Kidney (tissue), 14 donors: ENCODE measurements around the gene MYO7A. TPM values are rescaled to one million over a fixed set of nuclear protein-coding genes. Genes with fewer than 3 reads are reported as not detected.
A peak's percentile ranks its signal among the peaks of the same experiment; 100 is the strongest.

Experiments used
- DNase-seq, 5 donors: peaks; one replicate each; pipeline ENCODE4 v3.0.0-alpha.2; 2013 to 2020
- FAIRE-seq: peaks from 2 replicates; lab custom pipeline; 2012; peaks lifted over from hg19 to GRCh38; lab: Jason Lieb, UNC
- H3K27ac ChIP-seq, 2 donors: one replicate each; pipeline ENCODE4 v1.7.0; 2013; ENCODE audit warnings: low read depth in 2 of 2, low read length in 2 of 2, inconsistent platforms in 1 of 2
- H3K27me3 ChIP-seq: one replicate; pipeline ENCODE4 v1.7.1; 2013; ENCODE audit warnings: low read length, inconsistent platforms; ENCODE audit not compliant: control insufficient read depth, insufficient read depth
- H3K36me3 ChIP-seq, 3 donors: one replicate each; pipeline versions ENCODE4 v1.7.0 to v1.7.1; 2013; ENCODE audit warnings: low read length in 3 of 3, control low read depth in 1 of 3, inconsistent platforms in 1 of 3; ENCODE audit not compliant: insufficient read depth in 3 of 3, control insufficient read depth in 2 of 3
- H3K4me1 ChIP-seq, 3 donors: one replicate each; pipeline versions ENCODE4 v1.7.0 to v1.7.1; 2013; ENCODE audit warnings: low read length in 3 of 3, inconsistent platforms in 1 of 3, low read depth in 1 of 3; ENCODE audit not compliant: control insufficient read depth in 2 of 3, insufficient read depth in 2 of 3
- H3K4me3 ChIP-seq, 3 donors: one replicate each; pipeline versions ENCODE4 v1.7.0 to v1.8.1; 2013; ENCODE audit warnings: low read length in 3 of 3, control low read depth in 1 of 3, inconsistent platforms in 1 of 3
- H3K9ac ChIP-seq, 3 donors: one replicate each; pipeline versions ENCODE4 v1.7.0 to v1.7.1; 2013; ENCODE audit warnings: low read length in 3 of 3, control low read depth in 1 of 3, inconsistent platforms in 1 of 3
- H3K9me3 ChIP-seq, 3 donors: one replicate each; pipeline versions ENCODE4 v1.7.0 to v1.7.1; 2013; ENCODE audit warnings: low read length in 3 of 3, control low read depth in 1 of 3, inconsistent platforms in 1 of 3; ENCODE audit not compliant: control insufficient read depth in 2 of 3, insufficient read depth in 1 of 3
- CTCF ChIP-seq: IDR thresholded peaks from 3 replicates; pipeline ENCODE4 v1.5.1; 2012; ENCODE audit warnings: mild to moderate bottlenecking, moderate library complexity, borderline replicate concordance; ENCODE audit not compliant: insufficient read depth; ENCODE audit errors: extremely low read depth
- intact Hi-C: fragments of 100-400 bp; cut with DNase I; formaldehyde crosslinking; loops from one replicate; pipeline ENCODE4 v1.11.1; 2022
- polyA plus RNA-seq: library from polyadenylated mRNA; stranded (reverse); fragments of 350-450 nt; fragmentation: Illumina TruSeq; extraction: RNeasy Lipid Tissue Mini Kit (QIAGEN cat#74804); gene quantifications from one replicate; pipeline ENCODE4 v1.2.3, GENCODE V29; 2014; ENCODE audit warnings: low read depth, low replicate concordance; ENCODE audit not compliant: insufficient read depth
- total RNA-seq: library from RNA; stranded (reverse); fragmentation: NEBNext Ultra II Directional; extraction: Animal tissue kit (Norgen Biotek cat#: 25700); gene quantifications from one replicate; pipeline ENCODE4 v1.2.1, GENCODE V29; 2021
- donor health status: control.
- donor health status: control.
- donor health status: control.
- donor health status: control.
- donor health status: control.
- donor health status: DM: yes; HTN: yes; CAD: no.
- donor health status: Normal renal cell carcinoma (clear cell type).

Gene MYO7A
- total and polyA plus RNA-seq, 2 donors from 2014 or later = 6.1 to 10.7 TPM

GRCh38 chr11:77155082-77155475 is 27.0 kb downstream of the MYO7A start:
- intact Hi-C loops = no loop called here
- Histone ChIP-seq H3K4me1 (peaks cover 0 to 14% (median 8%) of the 10 kb centered on the region in 3 donors), H3K27me3 (no peaks in the 10 kb centered on the region), H3K9ac (no peak overlapping the region), H3K4me3 (no peak overlapping the region), H3K27ac (no peak overlapping the region), H3K36me3 (peaks cover 0 to 4% (median 0%) of the 10 kb centered on the region in 3 donors), H3K9me3 (no peaks in the 10 kb centered on the region)
- DNase-seq (peak in 1 of 5 donors; percentile 32), FAIRE-seq (no peak)
- TF ChIP-seq CTCF = no peak

- peaks cover 0 to 4% (median 0%) of the 10 kb centered on the region in 3 donors for H3K36me3 ChIP-seq
- FAIRE-seq = no peak
- TF ChIP-seq CTCF = no peak
Observed at GRCh38 chr11:77155556-77156130, 27.6 kb downstream of the MYO7A start.

GRCh38 chr11:77156396-77157195 is 28.6 kb downstream of the MYO7A start:
- Histone ChIP-seq H3K9me3 (no peaks in the 10 kb centered on the region), H3K9ac (no peak overlapping the region), H3K4me3 (no peak overlapping the region), H3K36me3 (peaks cover 0 to 4% (median 0%) of the 10 kb centered on the region in 3 donors), H3K27ac (no peak overlapping the region), H3K4me1 (peaks cover 0 to 14% (median 8%) of the 10 kb centered on the region in 3 donors), H3K27me3 (no peaks in the 10 kb centered on the region)
- intact Hi-C loops = no loop called here
- FAIRE-seq = no peak
- no peak for TF ChIP-seq CTCF
- DNase-seq = peak in 1 of 5 donors; percentile 47

More at GRCh38 chr11:77155556-77156130, 27.6 kb downstream of the MYO7A start:
- H3K9me3 ChIP-seq = no peaks in the 10 kb centered on the region
- peaks cover 0 to 14% (median 8%) of the 10 kb centered on the region in 3 donors for H3K4me1 ChIP-seq
- no peak overlapping the region for H3K9ac ChIP-seq
- intact Hi-C loops = no loop called here
- peak in 1 of 5 donors; percentile 49 for DNase-seq
- H3K27me3 ChIP-seq = no peaks in the 10 kb centered on the region
- no peak overlapping the region for H3K4me3 ChIP-seq
- no peak overlapping the region for H3K27ac ChIP-seq
